A549 treated with DMSO at 1 μM for 4 hours (cell line): ENCODE results near the gene MAP4K2. TPM values are rescaled to one million over a fixed set of nuclear protein-coding genes. Genes with fewer than 3 reads are reported as not detected.

Source experiments
- total RNA-seq: library from RNA; stranded (reverse); fragments of 200-300 nt; extraction: Qiagen RNA extraction; gene quantifications from 5 replicates; pipeline ENCODE4 v1.2.3, GENCODE V29; 2022; ENCODE audit warnings: low read depth

Gene MAP4K2
- 6.4 to 10.8 TPM (median 10.2 TPM) in 5 replicates for total RNA-seq

DNA sequence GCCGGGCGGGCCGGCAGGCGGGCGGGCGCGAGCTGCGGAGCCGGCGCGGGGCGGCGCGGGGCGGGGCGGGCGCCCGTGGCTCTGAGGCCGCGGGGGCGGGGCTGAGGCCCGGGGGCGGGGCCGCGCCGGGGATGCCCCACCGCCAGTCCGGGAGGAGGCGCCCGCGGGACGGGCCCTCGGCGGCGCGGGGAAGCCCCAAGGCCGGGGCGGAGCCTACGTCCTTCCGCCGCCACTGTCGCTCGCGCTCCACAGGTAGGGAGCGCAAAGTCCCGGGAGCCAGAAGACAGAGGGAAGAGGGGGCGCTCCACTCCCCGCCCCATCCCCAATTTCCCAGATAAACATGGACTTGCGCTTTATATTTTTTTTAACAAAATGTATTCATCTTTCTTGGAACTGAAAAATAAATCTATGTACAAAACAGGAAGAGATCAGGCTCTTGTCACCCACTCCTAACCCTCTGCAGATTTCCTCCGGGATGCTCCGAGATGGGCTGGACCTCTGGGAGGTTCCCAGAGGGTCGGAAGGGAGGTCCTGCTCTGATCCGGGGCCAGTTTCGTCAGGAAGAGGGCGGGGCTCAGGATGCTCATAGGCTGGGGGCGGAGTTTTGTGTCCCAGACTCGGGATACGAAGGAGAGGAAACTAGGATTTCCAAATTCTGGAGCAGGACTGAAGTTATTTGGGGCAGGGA lies at the start of gene MAP4K2:
Gene MAP4K2, minus strand, starts transcription at position 57 of the 688 bp plus-strand sequence. CDS start 65 bp downstream, outside the sequence.

DNA sequence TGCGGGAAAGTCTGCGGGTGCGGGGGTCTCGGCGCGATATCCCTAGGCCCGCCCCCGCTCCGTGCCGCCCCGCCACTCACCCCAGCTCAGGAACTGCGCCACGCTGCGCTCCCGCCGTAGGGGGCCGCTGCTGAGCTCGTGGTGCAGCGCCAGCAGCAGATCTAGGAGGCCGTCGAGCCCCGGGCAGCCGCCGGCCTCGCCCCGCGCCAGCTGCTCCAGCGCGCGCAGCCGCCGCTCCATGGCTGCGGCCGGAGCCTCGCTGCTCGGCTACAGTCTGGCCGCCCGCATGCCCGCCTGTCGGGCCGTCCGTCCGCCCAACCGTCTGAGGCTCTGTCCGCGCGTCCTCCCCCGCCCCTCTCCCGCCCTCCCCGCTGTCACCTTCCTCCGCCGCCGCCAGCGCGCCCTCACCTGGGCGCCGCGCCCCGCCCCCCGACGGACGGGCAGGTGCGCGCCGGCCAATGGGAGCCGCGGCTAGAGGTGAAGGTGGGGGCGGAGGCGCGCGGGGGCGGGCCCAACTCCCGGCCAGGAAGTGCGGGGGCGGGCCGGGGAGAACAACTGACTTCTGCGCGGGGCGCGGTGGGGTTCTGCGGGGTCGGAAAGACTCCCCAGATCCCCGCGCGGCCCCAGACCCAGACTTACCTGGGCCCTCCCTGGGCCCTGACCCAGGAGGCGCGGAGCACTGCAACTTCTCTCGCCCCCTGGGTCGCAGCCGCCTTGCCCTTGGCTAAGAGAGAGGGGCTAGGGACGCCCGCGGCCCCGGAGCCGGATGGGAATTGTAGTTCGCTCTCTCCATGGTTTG lies 41.5 kb upstream of the MAP4K2 start, which contains the start of gene CDC42BPG:
Gene CDC42BPG, minus strand, starts transcription at position 324 of the 799 bp plus-strand sequence. Its CDS starts 84 bp downstream, at position 240.

DNA sequence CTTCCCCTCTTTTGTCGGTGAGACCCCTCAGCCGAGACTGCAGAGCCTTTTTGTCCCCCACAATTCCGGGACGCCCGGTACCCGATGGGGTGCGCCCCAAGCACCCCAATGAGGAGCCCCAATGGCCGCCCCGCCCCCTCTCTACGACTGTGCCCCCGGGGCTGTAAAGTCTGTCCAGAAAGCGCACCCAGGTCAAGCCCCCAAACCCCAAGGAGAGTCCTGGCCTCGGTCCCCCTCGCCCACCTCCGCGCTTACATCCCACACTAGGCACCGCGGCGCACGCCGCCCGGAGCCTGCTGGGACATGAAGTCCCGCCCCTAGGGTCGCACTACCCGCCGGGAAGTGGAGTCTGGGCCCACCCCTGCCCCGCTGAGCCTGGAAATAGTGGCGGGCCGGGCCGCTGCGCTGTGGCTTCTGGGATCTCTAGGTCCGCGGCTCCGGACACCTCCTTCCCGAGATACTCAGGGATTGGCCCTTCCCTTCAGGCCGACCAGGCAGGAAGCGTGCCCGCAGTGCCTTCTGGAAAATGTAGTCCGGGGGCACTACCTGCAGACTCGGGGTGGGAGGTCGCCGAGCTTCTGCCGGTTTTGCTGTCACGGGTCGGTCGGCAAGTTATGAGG lies 7.4 kb upstream of the MAP4K2 start, which contains the start of gene MEN1:
Gene MEN1, minus strand, starts transcription at position 281 of the 620 bp plus-strand sequence. CDS start 442 bp downstream, outside the sequence.

DNA sequence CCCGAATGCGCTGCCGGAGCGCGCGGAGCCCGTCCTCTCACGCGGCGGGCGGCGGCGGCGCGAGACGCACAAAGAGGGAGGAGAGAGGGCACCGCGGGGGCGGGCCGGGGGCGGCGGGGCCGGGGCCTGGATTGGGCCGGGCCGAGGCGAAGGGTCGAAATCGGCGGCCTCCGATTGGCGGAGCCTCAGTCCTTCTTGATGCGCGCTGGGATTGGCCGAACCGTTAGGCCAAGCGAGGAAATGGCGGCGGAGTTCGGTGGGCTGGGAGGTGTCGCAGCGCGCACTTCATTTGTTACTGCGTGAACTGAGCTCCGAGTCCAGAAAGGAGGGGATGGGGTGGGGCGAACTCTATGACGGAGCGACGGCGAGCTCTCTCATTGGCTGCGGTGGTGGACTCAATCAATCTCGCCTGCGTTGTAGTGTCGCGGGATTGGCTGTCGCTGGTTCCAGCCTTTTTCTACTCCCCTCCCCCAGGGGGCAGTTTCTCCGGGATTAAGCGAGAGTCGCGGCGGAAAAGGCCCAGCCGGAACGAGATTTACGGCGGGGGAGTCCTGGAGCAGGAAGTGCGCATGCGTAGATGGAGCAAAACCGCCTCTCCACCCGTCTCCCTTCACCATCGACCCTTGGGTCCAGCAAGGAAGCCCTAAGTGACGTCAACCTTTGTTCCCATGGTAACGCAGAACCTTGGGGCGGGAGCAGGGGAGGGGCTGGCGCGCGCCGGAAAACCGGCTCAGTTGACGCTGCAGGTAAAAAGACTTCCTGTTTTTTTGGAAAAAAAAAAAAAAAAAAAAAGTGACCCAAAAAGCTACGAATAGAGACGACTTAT lies 24.3 kb downstream of the MAP4K2 start, which contains the start of gene SF1:
Gene SF1, minus strand, starts transcription at position 70 of the 826 bp plus-strand sequence. CDS start 150 bp downstream, outside the sequence.

DNA sequence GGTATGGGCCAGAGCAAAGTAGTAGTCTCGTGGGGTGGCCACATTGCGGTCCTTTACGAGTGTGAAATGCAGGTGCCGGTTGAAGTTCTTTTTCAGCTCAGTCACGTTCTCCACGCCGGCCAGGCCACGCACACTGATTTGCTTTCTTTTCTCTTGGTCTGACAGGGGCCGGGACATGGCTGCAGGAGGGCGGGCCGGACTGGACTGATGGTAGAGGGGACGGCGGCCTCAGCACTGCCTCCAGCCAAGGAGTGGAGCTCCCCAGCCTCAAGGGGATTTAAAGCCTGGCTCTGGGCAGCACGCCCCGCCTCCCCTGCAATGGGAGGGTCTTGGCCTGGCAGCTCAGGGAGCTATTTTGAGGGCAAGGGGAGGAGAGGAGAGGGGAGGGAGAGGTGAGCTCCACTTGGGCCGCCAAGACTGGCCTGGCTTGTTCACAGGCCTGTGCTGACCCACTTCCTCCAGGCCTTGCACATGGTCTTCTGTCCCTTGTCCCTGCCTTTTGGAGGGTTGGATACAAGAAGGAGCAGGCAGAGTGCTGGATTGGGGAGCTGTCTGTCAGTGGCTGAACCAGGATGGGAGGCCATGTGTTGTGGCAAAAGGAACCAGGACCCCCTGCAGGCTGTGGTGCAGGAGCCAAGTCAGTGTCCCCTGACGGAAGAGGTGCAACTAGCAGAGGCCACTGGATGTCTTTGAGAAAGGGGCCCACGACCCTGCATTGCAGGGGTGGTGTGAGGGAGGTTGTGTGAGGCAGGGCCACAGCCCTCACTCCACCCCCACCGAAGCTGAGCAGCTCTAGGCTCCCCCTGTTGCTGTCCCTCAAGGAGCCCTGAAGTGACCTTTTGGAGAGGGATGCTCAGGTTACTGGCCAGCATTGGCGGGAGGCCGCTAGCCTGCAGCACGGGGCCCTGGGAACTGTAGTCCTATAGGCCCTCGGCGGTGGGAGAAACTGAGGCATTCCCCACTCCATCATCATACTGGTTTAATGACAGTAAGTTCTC lies 43.0 kb downstream of the MAP4K2 start, which contains the start of gene PYGM:
Gene PYGM, minus strand, starts transcription at position 253 of the 998 bp plus-strand sequence. Its CDS starts 76 bp downstream, at position 177.

DNA sequence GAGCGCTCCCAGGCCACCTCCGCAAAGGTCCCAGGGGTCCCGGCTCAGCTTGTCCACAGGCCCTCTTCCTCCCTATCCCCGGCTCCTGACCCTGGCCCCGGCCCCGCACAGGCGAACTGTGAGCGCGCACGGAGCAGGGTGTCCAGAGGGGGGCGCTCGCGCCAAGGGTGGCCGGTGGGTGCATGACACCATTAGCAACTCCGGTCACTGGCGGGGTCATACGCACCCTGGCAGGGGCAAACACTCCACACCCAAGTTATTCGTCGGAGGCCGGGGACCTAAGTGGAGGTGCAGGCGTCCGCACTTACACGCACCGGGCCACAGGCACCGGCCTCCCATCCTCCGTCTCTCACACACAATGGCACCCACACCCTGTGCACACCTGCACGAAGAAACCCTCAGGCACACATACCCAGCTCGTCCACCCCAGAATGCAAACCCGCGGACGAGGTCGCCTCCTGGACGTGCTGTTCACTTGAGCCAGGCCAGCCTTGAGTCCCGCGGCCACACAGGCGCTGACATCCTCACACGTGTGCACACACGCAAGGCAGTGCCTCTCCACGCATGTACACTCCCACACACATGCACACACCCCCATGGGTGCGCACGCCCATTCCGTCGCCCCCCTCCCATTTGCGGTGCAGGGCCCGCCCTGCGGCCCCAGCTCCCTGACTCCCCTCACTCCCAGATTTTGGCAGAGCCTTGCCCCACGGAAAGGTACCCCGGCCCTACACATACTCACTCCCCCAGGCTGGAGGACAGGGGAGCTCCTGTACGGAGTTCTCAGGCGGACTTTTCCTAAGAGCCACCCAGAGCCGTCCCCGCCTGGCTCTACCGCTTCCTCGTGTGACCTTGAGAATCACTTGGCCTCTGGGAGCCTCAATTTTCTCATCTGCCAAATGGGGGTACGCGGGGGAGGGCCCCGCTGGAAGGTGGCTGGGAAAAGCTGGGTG lies 59.1 kb downstream of the MAP4K2 start, which contains the start of gene RASGRP2:
Gene RASGRP2, minus strand, starts transcription at position 552 of the 953 bp plus-strand sequence. CDS start 1,276 bp downstream, outside the sequence.

Other genes starting within 250 kb of the MAP4K2 start
- gene SLC22A11, start 247.3 kb downstream of the MAP4K2 start, total RNA-seq, result 0.06 to 0.17 TPM (median 0.08 TPM) in 4 of 5 replicates, not detected in the other
- not detected in 5 replicates for gene SLC22A12, start 212.0 kb downstream of the MAP4K2 start, total RNA-seq
- 0.13 to 1.1 TPM (median 0.34 TPM) in 5 replicates for gene NRXN2, start 80.0 kb downstream of the MAP4K2 start, total RNA-seq
- 0.70 to 1.5 TPM (median 1.1 TPM) in 5 replicates for gene RASGRP2, start 59.1 kb downstream of the MAP4K2 start, total RNA-seq
- gene PYGM, start 43.2 kb downstream of the MAP4K2 start, total RNA-seq, result 0.12 to 0.40 TPM (median 0.30 TPM) in 5 replicates
- gene SF1, start 24.7 kb downstream of the MAP4K2 start, total RNA-seq, result 172 to 224 TPM (median 188 TPM) in 5 replicates
- 25.9 to 45.2 TPM (median 41.1 TPM) in 5 replicates for gene MEN1, start 7.3 kb upstream of the MAP4K2 start, total RNA-seq
- 1.2 to 1.5 TPM (median 1.5 TPM) in 5 replicates for gene CDC42BPG, start 41.4 kb upstream of the MAP4K2 start, total RNA-seq
- 129 to 169 TPM (median 139 TPM) in 5 replicates for gene EHD1, start 75.4 kb upstream of the MAP4K2 start, total RNA-seq
- 16.9 to 25.7 TPM (median 23.3 TPM) in 5 replicates for gene ATG2A, start 114.0 kb upstream of the MAP4K2 start, total RNA-seq
- gene PPP2R5B, start 121.5 kb upstream of the MAP4K2 start, total RNA-seq, result 3.7 to 7.1 TPM (median 5.4 TPM) in 5 replicates
- gene GPHA2, start 132.7 kb upstream of the MAP4K2 start, total RNA-seq, result not detected in 5 replicates
- not detected in 5 replicates for gene MAJIN, start 168.9 kb upstream of the MAP4K2 start, total RNA-seq
- gene BATF2, start 193.8 kb upstream of the MAP4K2 start, total RNA-seq, result 0.87 to 1.4 TPM (median 1.1 TPM) in 5 replicates
- gene ARL2, start 210.9 kb upstream of the MAP4K2 start, total RNA-seq, result 165 to 187 TPM (median 173 TPM) in 5 replicates
- gene SNX15, start 224.2 kb upstream of the MAP4K2 start, total RNA-seq, result 22.2 to 25.0 TPM (median 23.3 TPM) in 5 replicates
- gene SAC3D1, start 238.0 kb upstream of the MAP4K2 start, total RNA-seq, result 41.8 to 56.5 TPM (median 48.8 TPM) in 5 replicates